HG02938 (cell line): ENCODE measurements around the gene IL18.
"Not testable (repeated sequence)": the region's sequence is repeated elsewhere in the genome, so short reads cannot be mapped to it uniquely, and the experiment has no call there.

Experiments used
- ATAC-seq: cut with Tn5 transposase; IDR thresholded peaks from one replicate; pipeline ENCODE4 v1.9.1; 2021; ENCODE audit warnings: mild to moderate bottlenecking, moderate library complexity; ENCODE audit not compliant: unreplicated experiment

The IL18 gene

DNA sequence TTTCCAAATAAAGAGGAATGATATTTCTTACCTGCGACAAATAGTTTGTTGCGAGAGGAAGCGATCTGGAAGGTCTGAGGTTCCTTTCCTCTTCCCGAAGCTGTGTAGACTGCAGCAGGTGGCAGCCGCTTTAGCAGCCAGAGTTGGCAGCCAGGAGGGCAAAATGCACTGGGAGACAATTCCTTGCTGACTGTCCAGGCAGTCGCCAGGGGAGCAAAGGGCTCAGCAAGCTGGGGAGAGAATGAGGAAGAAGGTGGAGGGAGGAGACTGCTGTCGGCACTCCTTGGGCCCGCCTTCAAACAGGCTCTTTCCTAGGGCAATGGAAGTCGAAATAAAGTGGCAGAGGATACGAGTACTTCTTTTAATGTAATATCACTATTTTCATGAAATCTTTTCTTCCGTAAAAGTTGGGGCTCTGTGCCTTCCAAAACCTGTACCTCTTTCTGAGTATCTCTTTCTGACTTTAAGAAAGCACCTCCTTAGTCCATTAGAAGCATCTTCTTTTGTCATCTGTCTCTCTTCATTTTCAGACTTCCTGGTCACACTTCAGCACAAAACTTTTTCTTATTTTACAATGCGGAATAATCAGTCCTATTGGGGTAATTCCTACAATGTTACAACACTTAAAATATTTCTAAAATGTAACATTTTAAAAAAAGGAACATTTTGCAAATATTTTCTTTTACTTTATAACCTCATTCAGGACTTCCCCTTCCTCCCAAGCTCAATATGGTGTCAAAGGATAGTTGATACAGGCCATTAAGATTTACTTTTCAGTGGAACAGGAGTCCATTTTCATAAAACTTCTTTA lies at the start of gene IL18:
Gene IL18 (minus strand): TSS at position 220 of the 811 bp plus-strand sequence. CDS start 9,041 bp downstream, outside the sequence.
- no peak for ATAC-seq

DNA sequence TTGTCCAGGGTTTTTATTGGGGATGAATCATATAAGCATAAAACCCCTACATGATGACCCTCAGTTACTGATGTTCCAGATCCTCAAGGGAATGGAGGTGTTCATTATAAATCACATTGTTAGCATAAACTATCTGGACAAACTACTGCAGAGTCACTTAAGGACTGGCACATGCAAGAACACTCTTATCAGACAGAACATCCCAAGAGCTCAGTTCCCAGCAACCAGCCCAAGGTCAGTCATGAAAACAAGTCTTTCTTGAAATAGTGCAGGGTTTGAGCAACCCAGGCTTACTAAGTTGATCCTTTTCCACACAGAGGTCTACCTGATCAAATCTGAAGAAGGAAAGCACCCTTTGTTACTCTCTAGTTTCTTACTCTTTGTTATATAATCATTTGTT lies 48.8 kb upstream of the IL18 start:
- no peak for ATAC-seq

DNA sequence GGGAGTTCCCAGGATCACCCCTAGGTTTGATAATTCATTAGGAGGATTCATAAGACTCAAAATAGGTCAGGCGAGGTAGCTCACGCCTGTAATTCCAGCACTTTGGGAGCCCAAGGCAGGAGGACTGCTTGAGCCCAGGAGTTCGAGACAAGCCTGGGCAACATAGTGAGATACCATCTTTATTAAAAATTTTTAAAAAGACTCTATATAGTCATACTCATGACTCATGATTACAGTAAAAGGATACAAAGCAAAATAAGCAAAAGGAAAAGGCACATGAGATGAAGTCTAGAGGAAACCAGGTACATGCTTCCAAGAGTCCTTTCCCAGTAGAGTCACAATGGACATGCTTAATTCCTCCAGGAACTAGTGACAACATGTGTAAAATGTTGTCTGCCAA lies 48.4 kb upstream of the IL18 start:
- no peak for ATAC-seq

DNA sequence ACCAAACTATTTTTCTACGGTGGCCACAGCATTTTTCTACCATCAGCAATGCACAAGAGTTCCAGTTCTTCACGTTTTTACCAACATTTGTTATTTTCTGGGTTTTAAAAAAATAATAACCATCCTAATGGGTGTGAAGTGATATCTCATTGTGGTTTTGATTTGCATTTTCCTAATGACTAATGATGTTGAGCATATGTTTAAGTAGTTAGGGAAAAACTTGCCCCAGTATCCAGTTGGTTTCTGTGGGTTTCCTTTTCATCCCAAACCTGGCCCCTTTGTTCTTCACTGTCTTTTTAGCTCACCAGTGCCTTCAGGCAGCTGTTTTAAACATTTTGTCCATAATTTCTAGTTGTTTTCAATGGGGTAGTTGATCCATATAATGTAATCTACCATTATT lies 47.6 kb upstream of the IL18 start:
- ATAC-seq, result no peak

DNA sequence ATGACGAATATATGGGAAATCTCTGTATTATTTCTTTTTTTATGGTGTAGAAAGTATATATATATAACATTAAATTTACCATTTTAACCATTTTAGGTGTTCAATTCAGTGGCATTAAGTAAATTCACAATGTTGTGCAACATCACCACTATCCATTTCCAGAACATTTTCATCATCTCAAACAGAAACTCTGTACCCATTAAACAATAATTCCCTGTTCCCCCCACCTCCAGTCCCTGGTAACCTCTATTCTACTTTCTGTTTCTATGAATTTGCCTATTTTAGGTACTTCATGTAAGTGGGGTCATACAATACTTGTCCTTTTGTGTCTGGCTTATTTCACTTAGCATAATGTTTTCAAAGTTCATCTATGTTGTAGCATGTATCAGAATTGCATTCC lies 47.0 kb upstream of the IL18 start:
- ATAC-seq, result no peak

DNA sequence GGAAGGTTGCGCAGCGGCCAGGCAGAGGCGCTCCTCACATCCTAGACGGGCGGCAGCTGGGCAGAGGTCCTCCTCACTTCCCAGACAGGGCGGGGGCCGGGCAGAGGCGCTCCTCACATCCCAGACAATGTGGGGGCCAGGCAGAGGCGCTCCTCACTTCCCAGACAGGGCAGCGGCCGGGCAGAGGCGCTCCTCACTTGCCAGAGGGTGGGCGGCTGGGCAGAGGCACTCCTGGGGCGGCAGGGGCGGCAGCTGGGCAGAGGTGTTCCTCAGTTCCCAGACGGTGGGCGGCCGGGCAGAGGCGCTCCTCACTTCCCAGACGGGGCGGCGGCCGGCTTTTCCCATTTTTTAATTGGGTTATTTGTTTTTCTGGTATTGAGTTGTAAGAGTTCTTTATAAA lies 42.2 kb upstream of the IL18 start:
- ATAC-seq, result no peak

DNA sequence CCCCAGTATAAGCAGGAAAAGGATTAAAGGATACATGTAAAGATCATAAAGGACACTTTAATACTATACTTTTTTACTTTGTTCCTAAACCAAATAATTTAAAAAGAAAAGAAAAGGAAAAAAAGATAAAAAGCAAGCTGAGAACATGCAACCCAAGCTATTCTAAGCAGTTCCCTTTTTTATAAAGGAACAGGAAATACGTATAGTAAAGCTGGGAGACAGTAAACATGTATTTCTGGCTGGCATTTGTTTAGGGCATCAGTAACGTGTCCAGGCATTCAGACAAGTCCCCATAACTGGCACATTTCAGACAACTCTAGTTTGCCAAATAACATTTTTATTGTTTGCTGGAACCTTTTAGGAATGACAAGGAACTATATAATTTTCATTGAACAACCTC lies 36.4 kb upstream of the IL18 start:
- ATAC-seq, result no peak

DNA sequence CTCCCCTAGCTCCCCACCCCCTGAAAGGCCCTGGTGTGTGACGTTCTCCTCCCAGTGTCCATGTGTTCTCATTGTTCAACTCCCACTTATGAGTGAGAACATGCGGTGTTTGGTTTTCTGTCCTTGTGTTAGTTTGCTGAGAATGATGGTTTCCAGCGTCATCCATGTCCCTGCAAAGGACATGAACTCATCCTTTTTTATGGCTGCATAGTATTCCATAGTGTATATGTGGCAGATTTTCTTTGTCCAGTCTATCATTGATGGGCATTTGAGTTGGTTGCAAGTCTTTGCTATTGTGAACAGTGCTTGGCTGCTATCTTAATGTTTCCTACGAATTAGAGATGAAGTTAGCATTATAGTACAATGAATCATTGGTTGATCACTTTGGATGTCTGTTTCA lies 35.2 kb upstream of the IL18 start:
- ATAC-seq, result not testable (repeated sequence)

DNA sequence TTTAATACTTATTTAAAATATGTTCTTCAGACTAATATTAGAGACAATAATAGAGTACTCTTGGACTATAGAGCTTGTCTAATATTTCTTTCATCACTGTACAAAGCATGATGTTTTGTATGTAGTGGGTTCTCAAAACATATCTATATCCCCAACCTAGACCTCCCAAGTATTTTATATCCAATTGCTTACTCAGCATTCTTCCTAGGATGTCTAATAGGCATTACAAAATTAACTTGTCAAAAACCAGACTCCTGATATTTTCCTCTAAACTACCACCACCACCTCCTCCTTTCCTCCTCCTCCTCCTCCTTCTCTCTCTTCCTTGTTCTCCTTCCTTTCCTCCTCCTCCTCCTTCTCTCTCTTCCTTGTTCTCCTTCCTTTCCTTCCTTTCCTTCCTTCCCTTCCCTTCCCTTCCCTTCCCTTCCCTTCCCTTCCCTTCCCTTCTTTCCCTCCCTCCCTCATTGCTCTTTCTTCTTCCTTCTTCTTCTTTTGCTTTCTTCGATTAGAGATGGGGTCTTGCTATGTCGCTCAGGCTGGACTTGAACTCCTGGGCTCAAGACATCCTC lies 32.7 kb upstream of the IL18 start:
- ATAC-seq, result no peak

DNA sequence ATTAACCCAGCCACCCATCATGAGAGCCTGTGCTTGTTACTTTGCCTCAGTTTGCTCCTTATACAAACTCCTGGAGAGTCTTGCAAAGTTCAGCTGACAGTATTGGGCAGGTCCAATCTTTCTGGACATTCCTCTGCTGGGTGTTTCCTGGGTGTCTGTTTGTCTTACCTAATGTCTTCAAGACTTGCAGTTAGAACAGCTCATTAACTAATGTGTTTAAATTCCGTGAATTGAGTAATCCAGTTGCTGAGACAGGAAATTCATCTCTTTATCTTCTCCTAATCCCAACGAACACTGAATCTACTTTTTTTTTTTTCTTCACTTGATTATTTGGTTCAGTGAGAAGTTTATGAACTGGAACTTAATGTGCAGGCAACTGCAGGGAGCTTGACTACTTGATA lies 32.1 kb upstream of the IL18 start:
- ATAC-seq, result no peak

DNA sequence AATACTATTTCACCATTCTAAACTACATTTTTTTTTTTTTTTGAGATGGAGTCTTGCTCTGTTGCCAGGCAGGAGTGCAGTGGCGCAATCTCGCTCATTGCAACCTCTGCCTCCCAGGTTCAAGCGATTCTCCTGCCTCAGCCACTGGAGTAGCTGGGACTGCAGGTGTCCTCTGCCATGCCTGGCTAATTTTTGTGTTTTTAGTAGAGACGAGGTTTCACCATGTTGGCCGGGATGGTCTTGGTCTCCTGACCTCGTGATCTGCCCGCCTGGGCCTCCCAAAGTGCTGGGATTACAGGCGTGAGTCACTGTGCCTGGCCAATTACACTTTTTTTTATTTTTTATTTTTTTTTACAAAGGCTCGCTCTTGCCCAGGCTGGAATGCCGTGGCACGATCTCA lies 31.2 kb upstream of the IL18 start:
- not testable (repeated sequence) for ATAC-seq

DNA sequence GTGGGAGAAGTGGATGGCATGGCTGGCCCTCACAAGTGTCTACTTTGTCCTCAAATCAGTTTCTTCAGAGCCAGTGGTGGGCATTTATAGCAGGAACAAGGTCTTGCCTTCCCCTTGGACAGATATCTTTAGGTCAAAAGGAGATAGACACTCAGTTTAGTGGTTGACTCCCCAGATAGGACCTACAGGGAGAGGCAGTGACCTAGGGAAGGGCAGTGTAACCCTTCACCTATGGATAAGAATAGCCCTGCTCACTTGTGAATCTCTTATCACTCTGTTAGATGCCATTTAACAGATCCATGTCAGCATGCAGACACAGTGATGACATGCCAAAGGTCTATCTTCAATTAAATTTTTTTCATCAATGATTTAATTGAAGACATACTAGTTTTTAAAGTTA lies 22.4 kb upstream of the IL18 start:
- no peak for ATAC-seq

DNA sequence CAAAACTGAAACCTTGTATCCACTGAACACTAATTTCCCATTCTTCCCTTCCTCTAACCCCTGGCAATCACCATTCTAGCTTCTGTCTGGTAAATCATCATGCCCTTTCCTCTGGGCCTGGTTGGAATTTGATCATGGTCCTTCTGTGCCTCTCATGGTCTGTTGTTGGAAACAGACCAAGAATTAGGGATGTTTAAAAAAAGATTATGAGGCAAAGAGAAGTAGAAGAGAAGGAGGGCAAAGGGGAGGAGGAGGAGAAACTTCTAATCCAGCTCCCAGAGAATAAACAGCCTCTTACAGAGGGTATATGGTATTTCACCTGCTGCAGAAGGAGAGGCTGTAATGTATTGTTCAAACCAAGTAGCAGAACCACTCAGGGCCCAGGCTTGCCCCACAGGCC lies 22.0 kb upstream of the IL18 start:
- ATAC-seq, result no peak

DNA sequence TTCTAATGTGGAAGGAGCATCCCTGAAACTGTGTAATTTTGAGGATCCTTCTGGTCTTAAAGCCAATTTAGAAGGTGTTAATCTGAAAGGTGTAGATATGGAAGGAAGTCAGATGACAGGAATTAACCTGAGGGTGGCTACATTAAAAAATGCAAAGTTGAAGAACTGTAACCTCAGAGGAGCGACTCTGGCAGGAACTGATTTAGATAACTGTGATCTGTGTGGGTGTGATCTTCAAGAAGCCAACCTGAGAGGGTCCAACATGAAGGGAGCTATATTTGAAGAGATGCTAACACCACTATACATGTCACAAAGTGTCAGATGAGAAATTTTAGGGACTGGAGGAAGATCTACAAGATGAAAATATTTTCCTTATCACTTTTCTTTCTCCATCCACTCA lies 19.0 kb upstream of the IL18 start:
- no peak for ATAC-seq

DNA sequence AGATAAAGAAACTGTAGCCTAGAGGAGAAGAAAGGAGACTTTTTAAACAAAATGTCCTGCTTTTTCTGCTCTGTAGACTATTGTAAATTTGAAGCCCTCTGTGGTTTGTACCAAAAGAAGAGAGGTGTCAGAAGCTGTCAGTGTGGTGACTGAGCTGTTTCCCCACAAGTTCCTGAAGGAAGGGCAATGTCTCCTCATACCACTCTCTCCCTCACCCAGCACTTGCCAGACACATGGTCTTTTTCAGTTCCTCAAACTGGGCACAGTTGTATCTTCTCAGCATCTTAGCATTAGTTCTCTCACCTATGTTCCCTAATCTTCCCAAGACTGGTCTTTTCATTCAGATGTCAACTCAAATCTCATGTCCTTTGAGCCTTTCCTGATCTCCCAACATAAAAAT lies 15.7 kb upstream of the IL18 start:
- ATAC-seq, result no peak

DNA sequence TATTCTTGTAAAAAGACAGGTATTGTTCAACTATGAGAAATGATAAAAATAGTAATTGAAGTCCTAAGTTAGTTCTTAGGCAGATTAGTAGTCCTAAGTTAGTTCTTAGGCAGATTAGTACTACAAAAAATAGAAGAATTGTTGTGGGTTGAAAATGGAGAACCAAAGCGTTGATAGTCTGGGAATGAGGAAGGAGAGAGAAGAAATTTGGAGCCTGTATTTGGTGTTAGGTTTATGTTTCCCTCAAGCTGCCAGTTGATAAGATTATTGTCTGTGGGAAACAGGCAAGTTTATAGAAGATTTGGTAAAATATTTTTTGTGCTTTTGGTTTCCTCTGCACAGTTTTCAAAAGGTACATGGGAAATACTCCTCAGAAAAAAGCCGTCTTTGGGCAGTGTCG lies 15.0 kb upstream of the IL18 start:
- ATAC-seq, result no peak

DNA sequence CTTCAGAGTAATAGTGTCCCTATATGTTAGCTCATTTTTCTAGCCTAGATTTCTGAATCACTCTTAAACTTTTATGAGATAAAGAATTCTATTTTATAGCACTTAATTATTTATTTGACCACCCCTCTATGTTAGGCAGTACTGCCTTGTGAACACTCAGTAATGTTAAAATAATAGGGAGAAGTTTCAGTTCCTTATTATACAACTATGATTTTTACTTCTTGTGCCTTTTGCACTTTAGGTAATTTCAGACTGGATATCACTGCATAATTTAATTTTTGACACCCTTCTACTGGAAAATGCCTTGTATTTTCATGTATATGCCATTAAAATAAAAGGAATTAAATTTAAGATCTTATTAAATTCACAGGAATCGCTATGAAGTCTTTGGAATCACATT lies 14.5 kb upstream of the IL18 start:
- no peak for ATAC-seq

DNA sequence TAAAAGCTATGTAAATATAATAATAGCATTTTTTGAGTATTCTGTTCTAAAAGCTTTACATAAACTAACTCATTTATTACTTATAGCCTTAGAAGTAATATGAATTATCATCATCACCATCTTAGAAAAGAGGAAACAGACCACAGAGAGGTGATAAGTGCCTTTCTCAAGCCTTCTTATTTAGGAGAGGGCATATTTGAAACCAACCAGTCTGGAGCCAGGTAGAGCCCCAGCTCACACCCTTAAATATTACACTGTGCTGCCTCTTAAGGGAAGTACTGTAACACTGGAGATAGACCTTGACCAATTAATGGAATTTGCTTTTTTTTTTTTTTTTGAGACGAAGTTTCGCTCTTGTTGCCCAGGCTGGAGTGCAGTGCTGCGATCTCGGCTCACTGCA lies 13.7 kb upstream of the IL18 start:
- no peak for ATAC-seq

DNA sequence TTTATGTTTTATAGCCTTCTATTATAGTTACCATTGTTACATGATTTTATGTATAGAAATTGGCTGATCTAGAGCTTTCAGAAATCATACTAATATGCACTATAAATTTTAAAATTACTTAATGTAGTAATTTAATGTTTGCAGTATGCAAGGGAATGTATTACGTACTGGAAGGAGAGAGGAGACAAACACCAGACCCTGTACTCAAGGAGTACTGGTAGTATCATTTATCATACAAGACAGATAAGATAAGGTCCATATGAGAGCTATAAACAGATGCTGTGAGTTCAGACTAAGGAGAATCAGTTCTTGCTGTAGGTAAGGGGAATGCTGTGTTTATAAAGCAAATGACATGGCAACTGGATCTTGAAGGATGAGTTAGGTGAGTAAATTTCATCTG lies 12.2 kb upstream of the IL18 start:
- no peak for ATAC-seq

DNA sequence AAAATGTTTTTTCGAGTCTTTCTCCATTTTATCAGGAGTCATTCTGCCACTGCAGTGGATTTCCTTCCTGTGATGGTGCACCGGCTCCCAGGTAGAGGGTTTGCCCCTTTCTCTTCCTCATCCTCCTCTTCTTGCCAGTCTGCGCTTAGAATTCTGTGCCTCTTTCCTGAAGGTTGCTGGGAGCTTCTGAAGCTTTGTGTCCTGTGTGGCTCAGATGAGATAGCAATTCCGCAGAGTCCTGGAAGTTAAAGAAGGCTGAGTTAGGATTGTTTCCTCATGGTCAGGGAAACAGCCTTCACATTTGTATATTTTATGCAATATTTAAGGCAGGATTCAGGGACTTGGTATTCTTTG lies 11.7 kb upstream of the IL18 start:
- ATAC-seq, result no peak

DNA sequence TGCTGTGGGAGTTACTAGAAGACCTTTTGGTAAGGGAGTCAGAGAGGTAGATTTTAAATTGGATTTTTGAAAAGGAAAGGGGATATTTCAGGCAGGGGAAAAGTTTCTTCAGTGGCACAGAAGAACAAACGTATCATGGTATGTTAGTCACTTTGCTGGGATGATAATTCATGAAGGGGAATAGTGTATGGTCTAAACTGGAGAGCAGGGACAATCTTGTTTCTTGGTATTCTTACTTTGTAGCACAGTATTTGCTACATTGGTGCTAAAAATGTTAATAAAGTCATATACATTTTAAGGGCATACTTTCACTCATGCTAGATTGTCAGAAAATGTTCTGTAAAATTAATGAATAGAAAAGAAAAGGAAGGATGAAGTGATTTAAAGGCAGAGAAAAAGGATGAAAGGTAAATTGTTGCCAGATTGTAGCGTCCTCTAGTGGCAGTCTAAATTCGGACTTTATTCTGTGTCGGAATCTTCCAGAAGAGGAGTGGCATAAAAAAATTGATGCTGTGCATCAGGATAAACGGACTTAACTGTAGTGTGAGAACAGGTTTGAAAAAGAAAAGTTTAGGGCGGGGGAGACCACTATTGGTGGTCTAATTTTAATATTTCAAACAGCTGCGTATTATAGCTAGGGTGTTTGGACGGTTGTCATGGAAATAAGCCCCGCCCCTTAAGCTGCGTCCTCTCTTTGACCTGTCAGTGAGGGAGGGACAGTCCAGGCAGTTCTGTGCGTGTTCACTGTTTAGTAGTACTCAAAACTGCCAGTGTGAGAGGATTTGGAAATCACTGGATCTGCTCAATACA lies 11.1 kb upstream of the IL18 start, which contains the start of gene BCO2:
Gene BCO2 (plus strand): TSS at position 724 of the 810 bp plus-strand sequence. CDS start 90 bp downstream, outside the sequence.
- ATAC-seq, result peak; percentile 77

DNA sequence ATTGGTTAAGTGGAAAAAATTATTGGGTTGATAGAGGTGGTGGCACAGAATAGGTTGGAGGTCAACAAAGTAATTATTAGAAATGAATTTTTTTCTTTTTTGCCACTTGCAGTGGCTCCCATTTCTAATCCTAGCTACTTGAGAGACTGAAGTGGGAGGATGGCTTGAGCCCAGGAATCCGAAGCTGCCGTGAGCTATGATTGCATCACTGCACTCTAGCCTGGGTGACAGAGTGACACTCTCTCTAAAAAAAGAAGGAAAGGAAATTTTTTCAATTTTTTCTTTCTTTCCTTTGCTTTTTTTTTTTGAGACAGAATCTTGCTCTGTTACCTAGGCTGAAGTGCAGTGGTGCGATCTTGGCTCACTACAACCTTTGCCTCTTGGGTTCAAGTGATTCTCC lies 9.3 kb upstream of the IL18 start:
- ATAC-seq, result no peak
